ENCODE data around the gene ENTPD1. TPM values are rescaled to one million over a fixed set of nuclear protein-coding genes. Genes with fewer than 3 reads are reported as not detected.

The ENTPD1 gene
- polyA plus RNA-seq, 1 donor (not counting 4 experiments of a cell fraction or from before 2014, with no cell fraction given) = 0.03 TPM

- no peaks in the 10 kb centered on the region for H3K9me1 ChIP-seq (ENCODE audit: control insufficient read depth, extremely low read depth, insufficient read depth, low read length)
- H3K4me1 ChIP-seq (ENCODE audit: control insufficient read depth, extremely low read depth, insufficient read depth, low read length) = no peaks in the 10 kb centered on the region
- H3K27ac ChIP-seq (ENCODE audit: control insufficient read depth, insufficient read depth, low read length) = no peak overlapping the region
- no peaks in the 10 kb centered on the region for H3K79me2 ChIP-seq (ENCODE audit: control insufficient read depth, insufficient read depth, low read length)
- H3K36me3 ChIP-seq (ENCODE audit: control insufficient read depth in 2 of 2, extremely low read depth in 1 of 2, insufficient read depth in 2 of 2, low read length in 2 of 2) = no peaks in the 10 kb centered on the region
- H3K4me2 ChIP-seq (ENCODE audit: control insufficient read depth, extremely low read depth, insufficient read depth, low read depth, low read length) = no peak overlapping the region
- no peak overlapping the region for H3K4me3 ChIP-seq (ENCODE audit: control insufficient read depth in 2 of 3, extremely low read depth in 1 of 3, insufficient read depth in 2 of 3, low read depth in 1 of 3, low read length in 3 of 3)
- no peaks in the 10 kb centered on the region for H3K9me3 ChIP-seq (ENCODE audit: control insufficient read depth, low read depth, low read length)
- TF ChIP-seq, protein P1, sequence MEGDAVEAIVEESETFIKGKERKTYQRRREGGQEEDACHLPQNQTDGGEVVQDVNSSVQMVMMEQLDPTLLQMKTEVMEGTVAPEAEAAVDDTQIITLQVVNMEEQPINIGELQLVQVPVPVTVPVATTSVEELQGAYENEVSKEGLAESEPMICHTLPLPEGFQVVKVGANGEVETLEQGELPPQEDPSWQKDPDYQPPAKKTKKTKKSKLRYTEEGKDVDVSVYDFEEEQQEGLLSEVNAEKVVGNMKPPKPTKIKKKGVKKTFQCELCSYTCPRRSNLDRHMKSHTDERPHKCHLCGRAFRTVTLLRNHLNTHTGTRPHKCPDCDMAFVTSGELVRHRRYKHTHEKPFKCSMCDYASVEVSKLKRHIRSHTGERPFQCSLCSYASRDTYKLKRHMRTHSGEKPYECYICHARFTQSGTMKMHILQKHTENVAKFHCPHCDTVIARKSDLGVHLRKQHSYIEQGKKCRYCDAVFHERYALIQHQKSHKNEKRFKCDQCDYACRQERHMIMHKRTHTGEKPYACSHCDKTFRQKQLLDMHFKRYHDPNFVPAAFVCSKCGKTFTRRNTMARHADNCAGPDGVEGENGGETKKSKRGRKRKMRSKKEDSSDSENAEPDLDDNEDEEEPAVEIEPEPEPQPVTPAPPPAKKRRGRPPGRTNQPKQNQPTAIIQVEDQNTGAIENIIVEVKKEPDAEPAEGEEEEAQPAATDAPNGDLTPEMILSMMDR (optimal IDR thresholded peaks at IDR 0.05 in 1 of 3, IDR thresholded peaks at IDR 0.05 in 1 of 3, conservative IDR thresholded peaks at IDR 0.05 in 1 of 3; ENCODE audit: extremely low read depth in 1 of 3, insufficient read depth in 2 of 3, low read length in 3 of 3) = no peak
- no peak for TF ChIP-seq EZH2 (IDR thresholded peaks at IDR 0.05; ENCODE audit: low read length)
- H3K9ac ChIP-seq (ENCODE audit: control insufficient read depth, extremely low read depth, insufficient read depth, low read length) = no peak overlapping the region
- no peak for FAIRE-seq
- dilution Hi-C loops (cut with MboI; ENCODE audit: extremely low pct_ligation_motif_present, low sequenced_read_pairs) = no loop called here
- H4K20me1 ChIP-seq (ENCODE audit: control insufficient read depth, extremely low read depth, insufficient read depth, low read length) = no peaks in the 10 kb centered on the region
- no peak for DNase-seq (ENCODE audit: low read depth, low spot score)
- no peaks in the 10 kb centered on the region for H3K27me3 ChIP-seq (ENCODE audit: control insufficient read depth, extremely low read depth, insufficient read depth, low read length)
- no peak overlapping the region for H2AFZ ChIP-seq (ENCODE audit: control insufficient read depth, low read length)
Measured at GRCh38 chr10:95813054-95813685, 57.2 kb downstream of the ENTPD1 start.

GRCh38 chr10:95814011-95814727, 58.2 kb downstream of the ENTPD1 start:
- no peaks in the 10 kb centered on the region for H3K9me3 ChIP-seq (ENCODE audit: control insufficient read depth, low read depth, low read length)
- DNase-seq (ENCODE audit: low read depth, low spot score) (no peak), FAIRE-seq (peak; percentile 67)
- H3K4me3 ChIP-seq (ENCODE audit: control insufficient read depth in 2 of 3, extremely low read depth in 1 of 3, insufficient read depth in 2 of 3, low read depth in 1 of 3, low read length in 3 of 3) = no peak overlapping the region
- TF ChIP-seq, protein P1 (optimal IDR thresholded peaks at IDR 0.05 in 1 of 3, IDR thresholded peaks at IDR 0.05 in 1 of 3, conservative IDR thresholded peaks at IDR 0.05 in 1 of 3; ENCODE audit: extremely low read depth in 1 of 3, insufficient read depth in 2 of 3, low read length in 3 of 3) = no peak
- no peak for TF ChIP-seq EZH2 (IDR thresholded peaks at IDR 0.05; ENCODE audit: low read length)
- no peaks in the 10 kb centered on the region for H3K9me1 ChIP-seq (ENCODE audit: control insufficient read depth, extremely low read depth, insufficient read depth, low read length)
- H3K27ac ChIP-seq (ENCODE audit: control insufficient read depth, insufficient read depth, low read length) = no peak overlapping the region
- H3K9ac ChIP-seq (ENCODE audit: control insufficient read depth, extremely low read depth, insufficient read depth, low read length) = no peak overlapping the region
- peaks cover 3% of the 10 kb centered on the region for H3K4me1 ChIP-seq (ENCODE audit: control insufficient read depth, extremely low read depth, insufficient read depth, low read length)
- H3K79me2 ChIP-seq (ENCODE audit: control insufficient read depth, insufficient read depth, low read length) = no peaks in the 10 kb centered on the region
- H4K20me1 ChIP-seq (ENCODE audit: control insufficient read depth, extremely low read depth, insufficient read depth, low read length) = no peaks in the 10 kb centered on the region
- dilution Hi-C loops (cut with MboI; ENCODE audit: extremely low pct_ligation_motif_present, low sequenced_read_pairs) = no loop called here
- no peaks in the 10 kb centered on the region for H3K36me3 ChIP-seq (ENCODE audit: control insufficient read depth in 2 of 2, extremely low read depth in 1 of 2, insufficient read depth in 2 of 2, low read length in 2 of 2)
- peak overlapping the region; percentile 53 for H2AFZ ChIP-seq (ENCODE audit: control insufficient read depth, low read length)
- H3K4me2 ChIP-seq (ENCODE audit: control insufficient read depth, extremely low read depth, insufficient read depth, low read depth, low read length) = peak overlapping the region; percentile 33
- no peaks in the 10 kb centered on the region for H3K27me3 ChIP-seq (ENCODE audit: control insufficient read depth, extremely low read depth, insufficient read depth, low read length)

Data from keratinocyte (primary cell).